HG02798 (cell line): Measurements from ENCODE around the gene VSTM4.

Experiments used
- ATAC-seq: cut with Tn5 transposase; IDR thresholded peaks from one replicate; pipeline ENCODE4 v1.9.1; 2021; ENCODE audit warnings: mild to moderate bottlenecking; ENCODE audit not compliant: unreplicated experiment, poor library complexity

The VSTM4 gene

GRCh38 chr10:49052069-49052468, 63.3 kb downstream of the VSTM4 start:
- no peak for ATAC-seq

DNA sequence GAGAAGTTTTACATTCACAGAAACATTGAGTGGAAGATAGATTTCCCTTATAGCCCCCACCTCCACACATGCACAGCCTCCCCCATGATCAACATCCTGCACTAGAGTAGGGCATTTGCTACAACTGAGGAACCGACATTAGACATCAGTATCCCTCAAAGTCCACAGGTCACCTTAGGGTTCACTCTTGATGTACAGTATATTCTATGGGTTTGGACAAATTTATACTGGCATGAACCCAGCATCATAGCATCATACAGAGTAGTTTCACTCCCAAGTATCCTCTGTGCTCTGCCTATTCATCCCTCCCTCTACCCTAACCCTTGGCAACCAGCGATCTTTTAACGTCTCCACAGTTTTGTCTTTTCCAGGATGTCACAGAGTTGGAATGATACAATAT, 64.4 kb downstream of the VSTM4 start:
- ATAC-seq: no peak

GRCh38 chr10:49050366-49050765, 65.0 kb downstream of the VSTM4 start:
- no peak for ATAC-seq

DNA sequence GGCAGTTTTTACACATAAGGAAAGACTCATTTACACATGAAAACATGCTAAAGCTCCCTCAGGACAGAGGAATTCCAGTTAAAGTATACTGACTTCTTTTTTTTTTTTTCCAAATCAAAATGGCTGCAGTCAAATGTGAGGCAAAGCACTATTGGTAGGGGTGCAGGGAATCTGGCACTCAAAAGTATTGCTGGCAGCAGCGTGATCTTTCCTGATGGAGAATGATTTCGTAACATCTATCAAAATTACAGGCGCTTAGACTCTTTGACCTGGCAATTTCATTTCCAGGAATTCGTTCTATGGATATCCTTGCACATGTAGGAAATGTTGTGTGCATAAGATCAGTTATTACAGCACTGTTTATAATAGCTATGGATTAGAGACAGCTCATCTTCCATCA, 65.7 kb downstream of the VSTM4 start:
- ATAC-seq: no peak

DNA sequence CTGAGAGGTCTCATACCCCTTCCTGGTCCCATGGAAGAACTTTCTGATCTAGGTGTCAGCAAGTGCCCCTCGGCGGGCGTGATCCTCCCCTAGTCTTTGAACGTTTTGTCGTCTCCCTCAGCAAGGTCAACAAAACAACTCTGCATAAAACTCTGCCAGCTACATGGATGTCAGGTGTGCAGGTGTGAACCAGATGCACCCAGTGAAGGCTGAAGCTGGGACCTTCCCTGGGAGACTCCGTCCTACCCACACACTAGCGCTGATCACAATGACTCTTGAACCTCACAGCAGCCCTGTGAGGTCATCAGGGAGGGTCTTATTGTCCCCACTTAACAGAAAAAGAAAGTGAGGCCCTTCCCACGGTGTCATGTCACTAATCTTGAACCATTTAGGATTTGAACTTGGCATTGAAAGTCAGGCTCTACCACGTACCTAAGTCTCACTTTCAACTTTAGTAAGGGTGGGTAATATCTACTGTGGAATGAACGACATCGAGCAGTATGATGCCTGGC, 68.1 kb downstream of the VSTM4 start:
- ATAC-seq: no peak

DNA sequence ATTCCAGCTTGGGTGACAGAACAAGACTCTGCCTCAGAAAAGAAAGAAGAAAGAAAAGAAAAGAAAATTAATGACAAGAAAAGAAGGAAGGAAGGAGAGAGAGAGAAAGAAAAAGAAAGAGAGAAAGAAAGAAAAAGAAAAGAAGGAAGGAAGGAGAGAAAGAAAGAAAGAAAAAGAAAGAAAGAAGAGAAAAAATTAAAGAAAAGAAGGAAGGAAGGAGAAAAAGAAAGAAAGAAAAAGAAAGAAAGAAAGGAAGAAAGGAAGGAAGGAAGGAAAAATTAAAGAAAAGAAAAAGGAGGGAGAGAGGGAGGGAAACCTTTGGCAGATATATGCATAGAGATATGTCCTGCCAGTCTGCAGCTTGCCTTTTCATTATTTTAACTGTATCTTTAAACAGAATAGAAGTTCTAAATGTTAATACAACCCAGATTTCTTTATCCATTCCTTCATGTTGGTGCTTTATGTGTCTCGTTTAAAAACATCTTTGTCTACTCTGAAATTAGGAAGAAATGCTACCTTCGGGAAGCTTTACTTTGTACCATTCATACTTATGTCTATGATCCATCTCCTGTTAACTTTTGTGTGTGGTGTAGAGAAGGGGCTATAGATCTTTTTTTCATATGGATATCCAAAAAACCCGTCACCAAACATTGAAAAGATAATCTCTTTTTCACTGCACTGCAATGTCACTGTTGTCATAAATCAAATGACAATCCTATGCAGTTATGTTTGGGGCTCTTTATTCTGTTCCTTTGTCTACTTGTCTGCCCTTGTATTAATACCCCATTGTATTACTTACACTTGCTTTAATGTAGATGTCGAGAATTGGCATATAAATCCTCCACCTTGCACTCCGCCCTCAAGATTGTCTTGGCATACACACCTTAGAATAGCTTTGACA, 70.8 kb downstream of the VSTM4 start:
- no peak for ATAC-seq

DNA sequence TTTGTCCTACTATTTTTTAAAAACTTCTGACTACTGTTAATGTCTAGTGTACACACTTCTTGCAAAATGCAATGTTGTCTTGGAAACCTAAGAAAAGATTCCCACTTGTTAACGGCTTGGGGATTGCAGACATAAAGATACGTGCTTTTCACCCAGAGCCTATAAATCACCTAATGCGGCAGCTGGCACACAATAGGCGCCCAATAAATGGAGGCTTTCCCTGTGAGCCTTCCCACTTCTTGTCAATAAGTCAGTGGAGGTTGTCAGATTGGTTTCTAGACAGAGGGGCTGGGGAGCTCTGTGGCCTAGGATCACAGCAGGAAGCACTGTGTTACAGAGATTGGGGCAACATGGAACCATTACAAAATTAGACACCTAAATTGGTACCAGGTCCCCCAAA, 74.7 kb downstream of the VSTM4 start:
- no peak for ATAC-seq

DNA sequence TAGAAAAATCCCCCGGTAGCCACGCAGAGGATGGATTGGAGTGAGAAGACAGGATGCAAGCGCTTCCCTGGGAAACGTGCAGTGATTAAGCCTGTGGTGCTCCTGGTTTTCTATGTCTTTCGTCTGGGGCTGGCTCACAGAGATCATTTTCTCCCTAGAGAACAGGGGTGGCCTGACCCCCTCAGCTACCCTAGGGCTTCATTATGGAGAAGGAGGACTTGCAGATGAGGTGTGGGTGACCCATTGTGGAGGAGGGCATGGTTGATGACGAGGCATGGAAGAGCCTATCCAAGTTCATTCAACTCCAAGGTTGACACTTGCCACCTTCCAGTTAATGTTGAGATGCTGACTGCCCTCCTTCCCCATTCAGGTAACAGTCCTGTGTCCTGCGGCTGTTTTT, 75.9 kb downstream of the VSTM4 start:
- ATAC-seq: no peak

- no peak for ATAC-seq
Observed at GRCh38 chr10:49038711-49039110, 76.6 kb downstream of the VSTM4 start.

GRCh38 chr10:49037187-49037586, 78.1 kb downstream of the VSTM4 start:
- ATAC-seq: no peak

DNA sequence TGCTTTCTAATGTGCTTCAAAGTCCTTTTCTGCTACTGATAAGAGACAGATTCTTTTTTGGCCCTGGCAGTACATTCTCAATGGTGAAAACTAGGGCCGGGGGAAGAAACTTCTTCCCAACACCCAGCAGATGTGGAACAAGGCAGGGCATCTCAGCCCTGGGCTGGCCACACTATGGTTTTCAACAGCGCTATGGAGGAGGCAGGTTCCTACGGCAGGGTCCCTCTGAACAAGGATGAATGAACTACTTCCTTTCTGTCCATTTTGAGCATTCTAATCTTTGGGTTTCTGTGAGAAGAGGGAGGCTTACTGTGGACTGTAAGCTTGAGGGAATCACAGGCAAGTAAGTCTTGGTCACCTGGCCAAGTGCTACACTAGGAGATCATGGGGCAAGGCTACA, 78.7 kb downstream of the VSTM4 start:
- no peak for ATAC-seq

DNA sequence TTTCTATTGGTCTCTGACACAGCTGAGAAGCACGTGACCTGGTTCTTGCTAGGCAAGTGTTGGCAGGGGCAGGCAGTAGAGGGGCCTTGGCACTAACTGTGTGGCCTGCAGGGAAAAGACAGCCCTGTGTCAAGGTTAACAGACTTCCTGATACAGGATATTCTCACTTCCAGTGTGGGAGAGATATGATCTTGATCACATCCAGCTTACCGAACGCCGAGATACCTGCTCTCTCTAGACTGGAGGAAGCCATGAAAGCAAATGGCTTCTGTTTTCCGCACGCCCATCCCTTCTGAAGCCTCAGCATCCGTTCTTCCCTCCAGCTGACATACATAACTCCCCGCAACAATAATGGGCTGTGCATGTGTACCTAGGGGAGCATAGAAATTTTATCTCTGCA, 79.4 kb downstream of the VSTM4 start:
- no peak for ATAC-seq

GRCh38 chr10:49034925-49035324, 80.4 kb downstream of the VSTM4 start:
- ATAC-seq: no peak

DNA sequence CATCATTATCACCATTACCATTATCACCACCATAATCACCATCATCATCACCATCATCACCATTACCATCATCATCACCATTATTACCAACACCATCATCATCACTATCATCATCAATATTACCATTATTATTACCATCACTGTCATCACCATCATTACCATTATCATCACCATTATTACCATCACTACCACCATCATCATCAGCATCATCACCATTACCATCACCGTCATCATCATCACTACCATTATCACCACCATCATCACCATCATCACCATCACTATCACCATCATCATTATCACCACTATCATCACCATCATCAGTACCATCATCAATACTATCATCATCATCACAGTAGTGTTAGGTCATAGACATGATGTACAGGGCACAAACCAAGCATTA, 81.4 kb downstream of the VSTM4 start:
- no peak for ATAC-seq

DNA sequence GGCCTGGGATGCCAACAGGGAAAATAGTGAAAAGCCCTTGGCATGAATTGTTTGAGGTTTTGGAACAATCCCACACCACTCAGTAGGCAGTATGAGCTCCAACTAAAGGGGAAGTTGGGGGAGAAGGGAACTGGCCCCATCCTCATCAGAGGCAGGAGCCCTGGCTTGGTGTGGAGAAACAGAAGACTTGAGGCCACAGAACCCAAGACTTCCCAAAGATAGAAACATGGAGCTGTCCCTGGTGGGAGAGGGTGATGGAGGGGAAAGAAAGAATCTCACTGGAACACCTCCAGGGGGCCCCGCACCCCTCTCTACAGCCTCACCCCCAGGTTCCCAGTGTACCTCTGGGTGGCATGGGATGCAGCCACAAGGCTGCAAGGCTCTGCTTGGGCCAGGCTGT, 85.7 kb downstream of the VSTM4 start:
- ATAC-seq: no peak

DNA sequence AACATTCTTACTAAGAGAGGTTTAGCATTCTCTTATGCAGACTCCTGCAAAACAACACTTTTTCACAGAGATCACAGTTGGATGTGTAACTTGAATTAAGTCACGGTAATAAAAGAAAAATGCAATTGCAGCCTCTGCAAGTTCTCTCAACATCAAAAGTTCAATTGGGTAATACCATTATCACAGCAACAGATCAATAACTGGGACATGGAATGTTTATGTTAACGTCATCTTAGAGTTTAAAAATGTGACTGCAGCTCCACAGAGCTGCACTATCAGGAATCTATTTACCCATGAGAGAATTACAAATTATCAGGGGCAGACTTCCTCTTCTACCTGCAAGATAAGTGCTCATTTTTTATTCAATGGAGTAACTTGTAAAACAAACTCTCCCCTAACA, 86.7 kb downstream of the VSTM4 start:
- ATAC-seq: no peak

DNA sequence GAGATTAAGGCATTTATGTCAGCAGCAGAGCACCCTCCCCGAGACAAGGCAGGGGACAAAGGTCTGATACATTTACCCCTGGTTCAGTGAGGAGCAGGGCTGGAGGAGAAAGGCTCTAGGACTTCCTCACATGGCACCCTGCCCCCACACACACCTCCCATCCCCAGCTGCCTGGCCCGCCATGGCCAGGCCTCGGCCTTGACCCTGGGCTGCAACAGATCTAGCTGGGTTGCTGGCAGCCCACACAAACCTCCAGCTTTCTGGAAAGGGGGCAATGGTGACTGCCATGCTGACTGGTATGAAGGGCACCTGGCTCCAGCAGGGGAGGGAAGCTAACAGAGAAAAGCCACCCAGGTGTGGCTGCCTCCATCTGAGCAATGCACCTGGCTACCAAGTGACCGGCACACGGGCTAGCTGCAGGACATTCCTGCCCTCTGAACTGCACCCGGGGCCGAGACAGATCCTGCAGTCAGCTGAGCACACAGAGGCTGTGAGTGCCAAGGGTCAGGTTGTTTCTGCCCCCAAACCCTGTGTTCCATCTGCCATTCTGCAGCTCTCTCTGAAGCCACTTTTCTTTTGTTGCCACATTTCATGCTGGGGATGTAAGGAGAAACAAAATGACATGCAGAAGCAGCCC, 89.9 kb downstream of the VSTM4 start:
- no peak for ATAC-seq

- no peak for ATAC-seq
Observed at GRCh38 chr10:49024484-49024883, 90.8 kb downstream of the VSTM4 start.

DNA sequence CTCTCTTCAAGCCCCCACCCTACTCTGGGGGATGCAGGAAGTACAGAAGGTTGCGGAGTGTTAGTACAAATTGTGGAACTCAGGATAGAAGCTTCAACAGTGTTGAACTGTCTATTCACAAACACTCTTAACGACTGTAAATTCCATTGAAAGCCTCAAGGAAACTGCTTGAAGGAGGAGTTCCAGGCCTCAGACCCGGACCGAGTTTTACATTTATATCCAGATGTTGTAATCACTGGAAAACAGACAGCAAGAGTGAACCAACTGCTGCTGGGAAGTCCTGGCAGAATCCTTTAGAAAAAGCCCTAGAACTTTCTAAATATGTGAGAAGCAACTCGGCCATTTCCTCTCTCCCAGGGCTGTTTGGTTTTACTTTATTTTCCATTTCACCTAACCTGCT, 91.6 kb downstream of the VSTM4 start:
- ATAC-seq: no peak

DNA sequence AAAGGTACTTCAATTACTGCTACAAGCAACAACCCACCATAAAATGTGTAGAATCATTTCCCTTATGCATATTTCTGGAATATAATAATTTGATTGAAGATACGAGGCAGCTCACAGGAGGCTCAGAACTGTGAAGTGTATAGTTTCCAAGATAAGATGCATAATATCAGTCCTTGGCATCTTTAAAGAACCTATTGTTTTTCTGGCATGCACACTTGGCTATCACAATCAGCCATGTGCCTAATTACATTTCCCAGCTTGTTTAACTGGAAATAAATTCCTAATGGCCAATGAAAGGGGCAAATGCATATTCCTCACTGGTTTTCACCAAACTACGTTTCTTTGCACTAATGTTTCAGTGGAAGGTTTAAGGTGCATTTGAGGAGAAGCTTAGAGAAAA, 92.3 kb downstream of the VSTM4 start:
- no peak for ATAC-seq

GRCh38 chr10:49021685-49022084, 93.6 kb downstream of the VSTM4 start:
- no peak for ATAC-seq

- no peak for ATAC-seq
Observed at GRCh38 chr10:49015700-49016099, 99.6 kb downstream of the VSTM4 start.
